NAMALWA (cell line): ENCODE results near the gene CACNG8.

ENCODE experiments used
- DNase-seq: peaks from one replicate; pipeline ENCODE4 v3.0.0-alpha.2; 2015; ENCODE audit warnings: low spot score

The CACNG8 gene

GRCh38 chr19:53961523-53962356 is 997 bp upstream of the CACNG8 start:
- DNase-seq = no peak

GRCh38 chr19:53965091-53965490 is 2.4 kb downstream of the CACNG8 start:
- DNase-seq = no peak

GRCh38 chr19:53966931-53967330 is 4.2 kb downstream of the CACNG8 start:
- DNase-seq = no peak

DNA sequence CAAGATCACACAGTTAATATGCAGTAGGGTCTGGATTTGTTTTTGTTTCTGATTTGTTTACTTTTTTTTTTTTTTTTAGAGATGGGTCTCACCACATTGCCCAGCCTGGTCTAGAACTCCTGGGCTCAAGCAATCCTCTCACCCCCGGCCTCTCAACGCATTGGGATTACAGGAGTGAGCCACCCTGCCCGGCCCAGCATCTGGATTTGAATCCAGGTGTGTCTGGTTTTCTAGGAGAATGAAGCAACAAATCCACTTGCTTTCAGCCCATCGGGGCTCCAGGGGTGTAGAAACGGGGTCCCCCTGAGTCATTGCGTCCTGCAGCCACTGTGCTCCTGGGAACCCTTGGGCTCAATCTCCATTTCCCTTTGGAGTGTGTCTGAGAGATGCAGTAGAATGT is 6.6 kb downstream of the CACNG8 start:
- DNase-seq = no peak

DNA sequence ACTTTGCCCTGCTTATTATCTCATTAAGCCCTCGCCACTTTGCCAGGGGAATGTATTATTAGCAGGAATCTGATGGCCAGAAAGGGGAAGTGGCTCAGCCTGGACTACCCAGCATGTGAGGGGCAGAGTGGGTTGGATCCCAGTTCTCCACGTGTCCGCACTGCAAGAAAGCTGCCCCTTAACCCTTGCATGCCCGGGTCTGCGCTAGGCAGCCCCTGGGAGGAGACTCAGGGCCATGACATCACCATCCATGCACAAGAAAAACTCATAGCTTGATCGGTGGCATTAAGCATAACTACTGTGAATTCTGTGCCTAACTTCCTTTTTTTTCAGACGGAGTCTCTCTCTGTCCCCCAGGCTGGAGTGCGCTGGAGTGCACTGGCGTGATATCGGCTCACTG is 8.9 kb downstream of the CACNG8 start:
- no peak for DNase-seq

DNA sequence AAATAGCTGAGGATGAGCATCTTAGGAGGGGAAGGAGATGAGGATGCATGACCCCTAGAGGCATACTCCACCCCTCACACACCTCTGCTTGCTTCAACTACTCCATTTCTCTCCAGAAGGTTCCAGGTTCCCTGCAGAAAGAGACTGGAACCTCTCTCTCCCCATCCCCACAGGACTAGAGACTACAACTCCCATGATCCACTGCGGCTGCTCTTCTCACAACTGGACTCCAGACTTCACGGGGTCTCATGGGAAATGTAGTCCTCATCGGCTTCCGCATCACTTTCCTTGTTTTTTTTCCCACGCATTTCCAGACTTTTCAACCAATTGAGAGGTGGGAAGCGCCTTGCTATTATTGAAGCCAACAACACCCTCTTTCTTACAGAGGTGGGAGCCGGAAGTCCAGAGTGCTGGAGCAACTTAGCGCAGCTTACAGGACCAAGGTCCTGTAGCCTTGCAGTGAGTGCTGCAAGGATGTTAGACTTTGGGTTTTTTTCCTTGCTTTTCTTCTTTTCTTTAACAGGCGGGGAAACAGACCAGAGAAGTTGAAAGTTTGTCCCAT is 14.8 kb downstream of the CACNG8 start:
- DNase-seq = peak; percentile 82

GRCh38 chr19:53977991-53978731 is 15.4 kb downstream of the CACNG8 start:
- peak; percentile 36 for DNase-seq

DNA sequence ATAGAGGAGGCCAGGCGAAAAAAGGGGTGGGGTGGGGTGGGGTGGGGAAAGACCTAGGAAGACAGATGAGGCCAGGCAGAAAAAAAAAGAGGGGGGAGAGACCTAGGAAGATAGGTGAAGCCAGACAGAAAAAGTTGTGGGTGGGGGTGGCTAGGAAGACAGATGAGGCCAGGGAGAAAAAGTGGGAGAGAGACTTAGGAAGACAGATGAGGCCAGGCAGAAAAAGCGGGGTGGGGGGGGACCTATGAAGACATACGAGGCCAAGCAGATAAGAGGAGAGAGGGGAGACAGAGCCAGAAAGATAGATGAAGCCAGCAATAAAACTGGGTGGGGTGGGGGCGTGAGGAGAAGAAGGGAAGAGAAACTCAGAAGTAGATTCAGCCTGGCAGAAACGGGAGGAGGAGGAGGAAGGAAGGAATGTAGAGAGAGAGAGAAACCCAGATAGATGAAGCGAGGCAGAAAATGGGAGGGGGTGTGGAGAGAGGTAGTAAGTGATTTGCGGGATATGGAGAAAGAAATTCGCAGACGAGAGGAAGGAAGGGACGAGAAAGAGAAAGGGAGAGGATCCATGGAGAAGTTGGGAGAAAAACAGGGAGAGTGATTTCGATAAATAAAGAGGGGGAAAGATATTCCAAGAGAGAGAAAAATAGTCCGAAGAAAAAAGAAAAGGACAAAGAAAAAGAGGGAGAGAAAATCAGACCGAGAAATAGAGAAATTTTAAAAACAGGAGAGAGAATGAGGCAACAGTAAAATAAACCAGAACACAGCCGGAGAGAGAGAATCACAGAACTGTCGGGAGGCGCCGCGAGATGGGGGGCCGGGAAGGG is 16.5 kb downstream of the CACNG8 start:
- no peak for DNase-seq

DNA sequence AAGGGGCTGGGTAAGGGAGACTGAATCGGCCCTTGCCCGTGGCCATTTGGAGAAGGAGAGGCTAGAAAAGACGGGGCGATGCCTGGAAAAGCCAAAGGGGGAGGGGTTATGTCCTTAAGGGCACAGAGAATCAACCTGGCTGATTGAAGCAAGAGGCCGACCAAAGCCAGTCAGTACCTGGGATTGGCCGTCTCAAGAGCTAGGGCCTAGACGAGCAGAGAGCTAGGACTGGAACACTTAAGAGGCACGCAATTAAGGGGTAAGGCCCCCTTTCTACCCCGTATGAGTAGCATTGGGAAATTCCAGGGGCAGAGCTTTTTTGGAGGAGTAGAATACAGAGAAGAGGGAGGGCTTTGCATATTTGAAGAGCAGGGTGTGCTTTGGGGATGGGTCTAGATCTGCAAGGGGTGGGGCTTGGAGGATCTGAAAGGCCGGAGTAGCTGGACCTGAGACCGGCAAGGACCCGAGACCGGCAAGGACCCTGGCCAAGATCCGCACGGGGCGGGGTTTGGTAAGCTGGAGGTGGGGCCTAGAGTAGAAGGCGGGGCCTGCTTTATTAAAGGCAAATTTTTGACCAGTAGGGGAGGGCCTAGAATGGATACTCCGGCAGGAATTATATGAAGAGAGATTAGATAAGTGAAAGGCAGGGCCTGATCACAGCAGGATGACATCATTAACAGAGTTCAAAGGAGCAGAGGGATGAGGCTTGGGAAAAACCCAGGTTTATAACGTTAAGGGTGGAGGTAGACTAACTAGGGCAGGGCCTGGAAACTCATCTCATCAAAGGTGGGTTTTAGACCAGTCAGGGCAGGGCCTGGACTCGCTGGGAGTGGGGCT is 18.0 kb downstream of the CACNG8 start:
- DNase-seq = no peak

DNA sequence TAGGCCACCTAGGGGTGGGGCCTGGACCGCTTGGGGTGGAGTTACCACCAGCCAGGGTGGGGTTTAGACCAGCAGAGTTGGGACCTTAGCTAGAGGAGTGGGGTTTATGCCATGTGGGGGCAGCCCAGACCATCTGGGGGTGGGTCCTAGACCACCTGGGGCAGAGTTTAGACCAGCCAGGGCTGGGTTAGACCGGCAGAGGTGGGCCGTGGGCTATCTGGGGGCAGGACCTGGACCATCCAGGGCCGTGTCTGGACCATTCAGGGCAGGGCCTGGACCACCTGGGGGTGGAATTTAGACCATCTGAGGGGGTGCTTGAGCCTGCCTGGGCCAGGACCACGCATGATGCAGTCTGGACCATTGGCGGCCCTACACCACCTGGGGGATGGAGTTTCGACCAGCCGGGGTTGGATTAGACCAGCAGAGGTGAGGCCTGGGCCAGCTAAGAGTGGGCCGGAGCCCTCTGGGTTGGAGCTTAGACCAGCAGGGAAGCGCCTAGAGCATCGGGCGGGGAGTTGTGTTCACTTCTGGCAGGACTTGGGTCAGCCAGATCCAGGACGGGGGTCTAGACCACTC is 18.7 kb downstream of the CACNG8 start:
- no peak for DNase-seq

DNA sequence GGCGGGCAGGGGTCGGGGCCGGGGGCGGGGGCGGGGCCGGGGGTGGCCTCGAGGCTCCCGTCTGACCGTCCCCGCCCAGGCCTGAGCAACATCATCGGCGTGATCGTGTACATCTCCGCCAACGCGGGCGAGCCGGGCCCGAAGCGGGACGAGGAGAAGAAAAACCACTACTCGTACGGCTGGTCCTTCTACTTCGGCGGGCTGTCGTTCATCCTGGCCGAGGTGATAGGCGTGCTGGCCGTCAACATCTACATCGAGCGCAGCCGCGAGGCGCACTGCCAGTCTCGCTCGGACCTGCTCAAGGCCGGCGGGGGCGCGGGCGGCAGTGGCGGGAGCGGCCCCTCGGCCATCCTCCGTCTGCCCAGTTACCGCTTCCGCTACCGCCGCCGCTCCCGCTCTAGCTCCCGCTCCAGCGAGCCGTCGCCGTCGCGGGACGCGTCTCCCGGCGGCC is 19.3 kb downstream of the CACNG8 start:
- no peak for DNase-seq

DNA sequence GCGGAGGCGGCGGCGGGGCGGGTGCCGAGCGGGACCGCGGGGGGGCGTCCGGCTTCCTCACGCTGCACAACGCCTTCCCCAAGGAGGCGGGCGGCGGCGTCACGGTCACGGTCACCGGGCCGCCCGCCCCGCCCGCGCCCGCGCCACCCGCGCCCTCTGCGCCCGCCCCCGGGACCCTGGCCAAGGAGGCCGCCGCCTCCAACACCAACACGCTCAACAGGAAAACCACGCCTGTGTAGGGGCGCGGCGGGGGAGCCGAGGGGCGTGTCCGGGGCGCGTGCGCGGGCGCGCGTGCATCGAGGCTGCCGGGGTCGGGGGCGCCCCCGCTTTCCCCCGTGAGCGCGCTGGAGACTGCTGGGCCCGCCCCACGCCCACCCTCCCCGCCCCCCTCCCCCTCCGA is 19.9 kb downstream of the CACNG8 start:
- no peak for DNase-seq

DNA sequence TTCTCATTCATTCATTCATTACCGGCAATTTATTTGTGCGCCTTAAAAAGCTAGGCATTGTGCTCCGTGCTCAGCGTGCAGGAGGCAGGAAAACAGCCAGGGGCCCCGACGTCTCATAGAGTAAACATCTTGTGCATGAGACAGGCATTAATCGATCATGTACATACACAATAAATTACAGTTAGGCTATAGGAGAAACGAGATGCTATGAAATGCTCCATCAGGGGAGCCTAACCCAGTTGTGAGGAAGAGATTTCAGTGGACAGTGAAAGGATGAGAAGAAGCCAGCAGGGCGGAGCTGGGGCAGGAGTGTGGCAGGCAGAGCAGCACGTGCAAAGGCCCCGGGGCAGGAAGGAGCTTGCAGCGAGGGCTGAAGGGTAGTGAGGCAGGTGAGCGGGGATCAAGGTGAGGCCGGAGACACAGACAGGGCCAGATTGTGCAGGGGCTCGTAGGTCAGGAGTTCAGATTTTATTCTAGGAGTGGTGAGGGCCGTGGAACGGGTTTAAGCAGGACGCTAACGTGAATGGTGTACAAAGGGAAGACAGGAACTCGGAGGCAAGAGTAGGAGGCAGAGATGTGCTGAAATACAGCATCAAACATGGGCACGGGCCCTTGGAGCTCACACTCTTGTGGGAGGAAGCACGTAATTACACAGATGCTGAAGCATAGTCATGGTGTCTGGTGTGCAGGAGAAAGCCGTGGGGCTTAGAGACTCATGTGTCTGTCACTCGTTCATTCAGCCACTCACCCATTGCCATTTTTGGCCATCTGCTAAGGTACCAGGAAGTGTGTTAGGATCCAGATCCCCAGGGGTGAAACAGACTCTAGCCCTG is 20.9 kb downstream of the CACNG8 start:
- no peak for DNase-seq

GRCh38 chr19:53985863-53986262 is 23.1 kb downstream of the CACNG8 start:
- no peak for DNase-seq

- no peak for DNase-seq
These were observed 26.2 kb downstream of the CACNG8 start for GRCh38 chr19:53988981-53989380.

- DNase-seq = no peak
These were observed 27.1 kb downstream of the CACNG8 start for GRCh38 chr19:53989600-53990533.

GRCh38 chr19:53991224-53992113 is 28.7 kb downstream of the CACNG8 start, which contains the start of gene CACNG6:
Gene CACNG6, plus strand, starts transcription at chr19:53991637. Its CDS starts 1,241 bp downstream, at chr19:53992878.
- DNase-seq = peak; percentile 29

GRCh38 chr19:53992211-53992610 is 29.5 kb downstream of the CACNG8 start:
- no peak for DNase-seq
